ENCODE results near the gene SLC6A9. TPM values are rescaled to one million over a fixed set of nuclear protein-coding genes. Genes with fewer than 3 reads are reported as not detected.

Gene SLC6A9
- total RNA-seq, 1 experiment from 2014 or later = 12.8 TPM

- Histone ChIP-seq H3K4me3 (replicated peaks in 1 of 2; ENCODE audit: low read depth in 1 of 2, low read length in 2 of 2) (peak within 1 kb of the TSS; percentile 71 to 81), H3K36me3 (ENCODE audit: control insufficient read depth in 1 of 2, insufficient read depth in 2 of 2, low read length in 2 of 2) (peaks cover 6 to 34% of the 10 kb centered on the region in 2 experiments; a peak in 3 of 4 replicates), H4K20me1 (ENCODE audit: insufficient read depth) (no peaks in the 10 kb centered on the region), H3K79me2 (ENCODE audit: insufficient read depth, low read length) (peaks cover 80% of the 10 kb centered on the region), H3K27ac (ENCODE audit: low read depth, low read length) (peak within 1 kb of the TSS; percentile 81), H3K9me3 (ENCODE audit: control insufficient read depth in 1 of 2, insufficient read depth in 1 of 2, low read depth in 1 of 2, low read length in 2 of 2) (no peaks in the 10 kb centered on the region), H3K27me3 (ENCODE audit: insufficient read depth, low read length) (no peaks in the 10 kb centered on the region), H3K9ac (ENCODE audit: low read length) (peak within 1 kb of the TSS; percentile 85), H3K4me2 (ENCODE audit: low read length) (peak within 1 kb of the TSS; percentile 87), H2AFZ (ENCODE audit: low read depth, low read length, poor library complexity, severe bottlenecking) (no peak within 1 kb of the TSS), H3K9me2 (ENCODE audit: insufficient read depth) (no peaks in the 10 kb centered on the region), H3K4me1 (ENCODE audit: control insufficient read depth in 1 of 2, insufficient read depth in 2 of 2, low read length in 2 of 2) (peaks cover 19 to 53% of the 10 kb centered on the region in 2 experiments)
- DNase-seq (ENCODE audit: low read depth, low spot score) = no peak
- RAD21 ChIA-PET (ENCODE audit: low non-redundant PET in 1 of 2, low total read pairs in 2 of 2, uncharacterized antibody in 2 of 2, unreplicated experiment in 2 of 2) = no interaction called here
- POLR2A ChIA-PET = interaction anchor here (0.6 kb wide), 1 partner anchor 331 kb away, joined by 3 read pairs; no protein-coding TSS in a partner anchor
- TF ChIP-seq POLR2A (IDR thresholded peaks at IDR 0.05; ENCODE audit: borderline replicate concordance, extremely low read depth, insufficient read depth, insufficient read length) (peak; percentile 21), CEBPB (IDR thresholded peaks at IDR 0.05; ENCODE audit: low read depth) (no peak), POLR2AphosphoS5 (IDR thresholded peaks at IDR 0.05; ENCODE audit: low read depth, low read length) (peak; percentile 45; the same call in 1 of the 2 replicates)
- BruUV-seq (replicated peaks) = no TSS peak
- CTCF ChIA-PET = interaction anchor here (1.3 kb wide), 1 partner anchor 69 kb away, joined by 3 read pairs; no protein-coding TSS in a partner anchor
- peak; percentile 37 for ATAC-seq
- intact Hi-C loops (cut with micrococcal nuclease) = no loop called here
These were observed 52.6 kb downstream of the SLC6A9 start, which contains the start of gene B4GALT2 for GRCh38 chr1:43978551-43979260. B4GALT2 (plus strand) TSS chr1:43979210; CDS start chr1:43981161, 1,951 bp downstream.

GRCh38 chr1:43978264-43978550 is 53.1 kb downstream of the SLC6A9 start:
- Histone ChIP-seq H4K20me1 (ENCODE audit: insufficient read depth) (no peaks in the 10 kb centered on the region), H3K4me2 (ENCODE audit: low read length) (peak overlapping the region; percentile 87), H3K4me3 (replicated peaks in 1 of 2; ENCODE audit: low read depth in 1 of 2, low read length in 2 of 2) (peak overlapping the region; percentile 71 to 73), H3K36me3 (ENCODE audit: control insufficient read depth in 1 of 2, insufficient read depth in 2 of 2, low read length in 2 of 2) (peaks cover 7 to 38% of the 10 kb centered on the region in 2 experiments; a peak in 3 of 4 replicates), H3K79me2 (ENCODE audit: insufficient read depth, low read length) (peaks cover 79% of the 10 kb centered on the region), H3K4me1 (ENCODE audit: control insufficient read depth in 1 of 2, insufficient read depth in 2 of 2, low read length in 2 of 2) (peaks cover 21 to 58% of the 10 kb centered on the region in 2 experiments), H3K27me3 (ENCODE audit: insufficient read depth, low read length) (no peaks in the 10 kb centered on the region), H3K9me3 (ENCODE audit: control insufficient read depth in 1 of 2, insufficient read depth in 1 of 2, low read depth in 1 of 2, low read length in 2 of 2) (no peaks in the 10 kb centered on the region), H3K27ac (ENCODE audit: low read depth, low read length) (peak overlapping the region; percentile 81), H3K9ac (ENCODE audit: low read length) (peak overlapping the region; percentile 77), H2AFZ (ENCODE audit: low read depth, low read length, poor library complexity, severe bottlenecking) (no peak overlapping the region), H3K9me2 (ENCODE audit: insufficient read depth) (no peaks in the 10 kb centered on the region)
- DNase-seq (ENCODE audit: low read depth, low spot score) (no peak), ATAC-seq (no peak)
- no TSS peak for BruUV-seq (replicated peaks)
- intact Hi-C loops (cut with micrococcal nuclease) = no loop called here
- ChIA-PET RAD21 (ENCODE audit: low non-redundant PET in 1 of 2, low total read pairs in 2 of 2, uncharacterized antibody in 2 of 2, unreplicated experiment in 2 of 2) (no interaction called here), CTCF (interaction anchor here (1.3 kb wide), 1 partner anchor 70 kb away, joined by 3 read pairs; no protein-coding TSS in a partner anchor), POLR2A (interaction anchor here (0.6 kb wide), 1 partner anchor 331 kb away, joined by 3 read pairs; no protein-coding TSS in a partner anchor)
- TF ChIP-seq RAD21 (IDR thresholded peaks at IDR 0.05; ENCODE audit: low read depth) = no peak
- TF ChIP-seq EZH2phosphoT487 (IDR thresholded peaks at IDR 0.05; ENCODE audit: borderline replicate concordance) = no peak
- no peak for TF ChIP-seq SIN3A (IDR thresholded peaks at IDR 0.05; ENCODE audit: low read depth)
- TF ChIP-seq ZFX (IDR thresholded peaks at IDR 0.05) = no peak
- TF ChIP-seq MAX (IDR thresholded peaks at IDR 0.05) = no peak
- no peak for TF ChIP-seq POLR2A (IDR thresholded peaks at IDR 0.05; ENCODE audit: borderline replicate concordance, extremely low read depth, insufficient read depth, insufficient read length)
- no peak for TF ChIP-seq TCF7L2 (IDR thresholded peaks at IDR 0.05; ENCODE audit: borderline replicate concordance, extremely low read depth, insufficient read depth, insufficient read length)
- TF ChIP-seq ZBTB33 (IDR thresholded peaks at IDR 0.05; ENCODE audit: extremely low read depth, insufficient replicate concordance, low read length) = no peak
- TF ChIP-seq CEBPB (IDR thresholded peaks at IDR 0.05; ENCODE audit: low read depth) = no peak
- TF ChIP-seq YY1 (IDR thresholded peaks at IDR 0.05; ENCODE audit: extremely low read depth, insufficient replicate concordance, low read depth, low read length) = no peak
- TF ChIP-seq EGR1 (IDR thresholded peaks at IDR 0.05; ENCODE audit: low read depth) = no peak
- no peak for TF ChIP-seq SP1 (IDR thresholded peaks at IDR 0.05; ENCODE audit: low read depth)
- TF ChIP-seq ATF3 (IDR thresholded peaks at IDR 0.05) = no peak
- no peak for TF ChIP-seq SRF (IDR thresholded peaks at IDR 0.05; ENCODE audit: low read depth)
- no peak for TF ChIP-seq FOSL1 (IDR thresholded peaks at IDR 0.05; ENCODE audit: low read depth)
- no peak for TF ChIP-seq JUND (IDR thresholded peaks at IDR 0.05)

All from HCT116 (cell line).